AG04450 (cell line): ENCODE results near the gene CCNY. TPM values are rescaled to one million over a fixed set of nuclear protein-coding genes. Genes with fewer than 3 reads are reported as not detected.

ENCODE experiments used
- CTCF ChIA-PET: fragments of 300-600, 350-600 bp; formaldehyde crosslinking; extraction: SDS; loops from one replicate; lab custom pipeline; 2022; ENCODE audit warnings: antibody characterized with exemption, inconsistent platforms; lab: Charles Lee
- POLR2A ChIA-PET: fragments of 350-600 bp; formaldehyde crosslinking; extraction: SDS; loops from one replicate; lab custom pipeline; 2021; ENCODE audit warnings: antibody characterized with exemption, inconsistent platforms; lab: Yijun Ruan, JAX
- DNase-seq: peaks from one replicate; pipeline ENCODE4 v3.0.0-alpha.2; 2011; ENCODE audit warnings: low read depth, low spot score
- H3K27ac ChIP-seq: one replicate; pipeline ENCODE4 v1.5.1; 2012; ENCODE audit warnings: low read depth, low read length, control low read depth
- H3K27me3 ChIP-seq: one replicate; pipeline ENCODE4 v1.6.0; 2012; ENCODE audit warnings: low read length; ENCODE audit not compliant: control insufficient read depth, insufficient read depth
- H3K4me3 ChIP-seq: 2 replicates; pipeline ENCODE4 v1.5.1; 2011; ENCODE audit warnings: mild to moderate bottlenecking, low read depth, low read length, control low read depth
- H3K9me3 ChIP-seq: 2 replicates; pipeline ENCODE4 v1.5.1; 2012; ENCODE audit warnings: low read length; ENCODE audit not compliant: control insufficient read depth, insufficient read depth
- CTCF ChIP-seq: IDR thresholded peaks from 2 replicates; pipeline ENCODE4 v1.5.1; 2011; ENCODE audit warnings: low read depth, low read length, control low read depth, inconsistent platforms
- polyA plus RNA-seq: library from polyadenylated mRNA; depleted of rRNA; stranded (reverse); fragments of >200 nt; gene quantifications from 2 replicates; pipeline ENCODE4 v1.2.3, GENCODE V29; 2011

Gene CCNY
- polyA plus RNA-seq, 1 experiment, result 90.2 TPM

DNA sequence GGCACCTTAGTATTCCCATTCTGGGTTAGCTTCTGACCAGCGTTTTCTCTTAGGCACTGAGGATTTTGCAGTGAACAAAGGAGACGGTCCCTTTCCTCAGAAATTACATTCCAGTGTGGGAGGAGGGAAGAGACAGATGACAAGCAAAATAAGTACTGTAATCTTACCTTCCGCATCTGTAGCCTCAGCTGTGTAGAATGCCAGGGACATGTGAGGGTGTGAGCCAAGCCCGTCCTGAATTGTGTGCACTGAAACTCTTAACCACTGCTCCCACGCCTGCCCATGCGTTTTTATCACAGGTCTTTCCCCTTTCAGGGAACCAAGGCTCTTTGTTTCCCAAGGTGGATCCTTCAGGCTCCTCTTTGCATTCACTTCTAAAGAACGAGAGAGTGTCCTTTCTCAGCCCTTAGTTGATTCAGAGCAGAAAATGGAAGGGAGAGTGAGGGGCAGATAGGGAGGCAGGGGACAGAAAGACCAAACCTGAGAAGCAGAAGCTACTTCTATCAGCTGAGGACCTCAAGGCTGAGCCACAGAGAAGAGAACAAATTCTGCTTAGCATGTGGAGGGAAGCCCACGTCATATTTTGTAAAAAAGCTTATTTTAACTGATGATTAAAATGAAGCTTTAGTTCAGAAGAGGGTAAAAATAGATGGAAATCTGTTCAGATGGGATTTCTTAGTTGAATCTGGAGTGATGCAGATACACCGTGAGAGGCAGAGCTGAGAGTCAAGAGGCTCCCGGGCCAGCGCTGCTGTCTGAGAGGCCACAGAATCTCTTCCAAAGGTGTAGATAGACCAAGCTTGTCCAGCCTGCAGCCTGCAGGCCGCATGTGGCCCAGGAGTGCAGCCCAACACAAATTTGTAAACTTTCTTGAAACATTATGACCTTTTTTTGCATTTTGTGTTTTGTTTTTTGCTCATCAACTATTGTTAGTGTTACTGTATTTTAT, 122.5 kb downstream of the CCNY start:
- POLR2A ChIA-PET, result no interaction called here
- CTCF ChIA-PET, result interaction anchor here (0.5 kb wide), 1 partner anchor 218 kb away, joined by 3 read pairs; no protein-coding TSS in a partner anchor
- no peak overlapping the region for H3K27ac ChIP-seq

DNA sequence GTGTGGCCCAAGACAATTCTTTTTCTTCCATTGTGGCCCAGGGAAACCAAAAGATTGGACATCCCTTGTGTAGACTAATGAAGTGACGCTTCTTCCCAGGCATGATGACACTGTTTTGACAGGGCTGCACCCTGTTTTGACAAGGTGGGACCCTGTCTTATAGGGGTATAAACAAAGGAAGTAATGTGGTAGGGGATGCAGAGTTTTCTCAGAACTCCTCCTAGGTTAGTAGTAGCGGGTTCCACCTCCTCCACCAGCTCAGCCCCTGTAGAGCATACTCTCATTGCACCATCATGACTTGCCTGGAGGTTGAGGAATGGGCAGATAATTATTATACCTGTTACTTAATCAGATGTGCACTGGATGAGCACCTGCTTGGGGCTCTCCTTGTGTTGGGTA, 123.1 kb downstream of the CCNY start:
- no peak for TF ChIP-seq CTCF
- H3K4me3 ChIP-seq, result no peak overlapping the region
- DNase-seq, result no peak
- ChIA-PET CTCF (no interaction called here), POLR2A (no interaction called here)
- no peak overlapping the region for H3K27ac ChIP-seq
- H3K9me3 ChIP-seq, result no peaks in the 10 kb centered on the region
- no peaks in the 10 kb centered on the region for H3K27me3 ChIP-seq

More for the DNA sequence above, 122.5 kb downstream of the CCNY start:
- Histone ChIP-seq H3K27me3 (no peaks in the 10 kb centered on the region), H3K4me3 (no peak overlapping the region), H3K9me3 (no peaks in the 10 kb centered on the region)
- no peak for TF ChIP-seq CTCF
- DNase-seq, result no peak

GRCh38 chr10:35460852-35461460, 124.6 kb downstream of the CCNY start:
- DNase-seq, result no peak
- TF ChIP-seq CTCF, result no peak
- Histone ChIP-seq H3K4me3 (no peak overlapping the region), H3K27ac (no peak overlapping the region), H3K9me3 (no peaks in the 10 kb centered on the region), H3K27me3 (no peaks in the 10 kb centered on the region)
- ChIA-PET POLR2A (no interaction called here), CTCF (no interaction called here)

- no peaks in the 10 kb centered on the region for H3K27me3 ChIP-seq
- no peak for DNase-seq
- POLR2A ChIA-PET, result no interaction called here
- H3K4me3 ChIP-seq, result no peak overlapping the region
- CTCF ChIA-PET, result no interaction called here
- no peak overlapping the region for H3K27ac ChIP-seq
- H3K9me3 ChIP-seq, result no peaks in the 10 kb centered on the region
- TF ChIP-seq CTCF, result no peak
Observed at GRCh38 chr10:35462491-35462934, 126.2 kb downstream of the CCNY start.
